WI38 (cell line): ENCODE measurements around the gene BLOC1S5.

ENCODE experiments used
- H3K4me3 ChIP-seq: 2 replicates; pipeline ENCODE4 v1.5.1; 2011; ENCODE audit warnings: low read depth, mild to moderate bottlenecking, control low read depth, low read length
- CTCF ChIP-seq: IDR thresholded peaks from 2 replicates; pipeline ENCODE4 v1.5.1; 2012; ENCODE audit warnings: low read depth, mild to moderate bottlenecking, control low read depth, low read length

The BLOC1S5 gene

GRCh38 chr6:8087870-8088754 is 23.9 kb upstream of the BLOC1S5 start:
- no peak for TF ChIP-seq CTCF

GRCh38 chr6:8086755-8087306 is 22.6 kb upstream of the BLOC1S5 start:
- H3K4me3 ChIP-seq: no peak overlapping the region
- TF ChIP-seq CTCF: no peak

More at GRCh38 chr6:8087870-8088754, 23.9 kb upstream of the BLOC1S5 start:
- no peak overlapping the region for H3K4me3 ChIP-seq

- no peak overlapping the region for H3K4me3 ChIP-seq
- TF ChIP-seq CTCF: no peak
Measured at GRCh38 chr6:8085053-8085511, 20.9 kb upstream of the BLOC1S5 start.

- H3K4me3 ChIP-seq: no peak overlapping the region
- TF ChIP-seq CTCF: no peak
Measured at GRCh38 chr6:8084586-8084985, 20.4 kb upstream of the BLOC1S5 start.

GRCh38 chr6:8082954-8083858 is 19.0 kb upstream of the BLOC1S5 start:
- H3K4me3 ChIP-seq: no peak overlapping the region

GRCh38 chr6:8082572-8082953 is 18.4 kb upstream of the BLOC1S5 start:
- no peak for TF ChIP-seq CTCF
- no peak overlapping the region for H3K4me3 ChIP-seq

More at GRCh38 chr6:8082954-8083858, 19.0 kb upstream of the BLOC1S5 start:
- TF ChIP-seq CTCF: no peak
